GM19023 (cell line): ENCODE data around the gene ANXA9.

Experiments
- ATAC-seq: cut with Tn5 transposase; IDR thresholded peaks from one replicate; pipeline ENCODE4 v1.9.1; 2021; ENCODE audit warnings: mild to moderate bottlenecking, moderate library complexity; ENCODE audit not compliant: unreplicated experiment

ANXA9 gene, protein sequence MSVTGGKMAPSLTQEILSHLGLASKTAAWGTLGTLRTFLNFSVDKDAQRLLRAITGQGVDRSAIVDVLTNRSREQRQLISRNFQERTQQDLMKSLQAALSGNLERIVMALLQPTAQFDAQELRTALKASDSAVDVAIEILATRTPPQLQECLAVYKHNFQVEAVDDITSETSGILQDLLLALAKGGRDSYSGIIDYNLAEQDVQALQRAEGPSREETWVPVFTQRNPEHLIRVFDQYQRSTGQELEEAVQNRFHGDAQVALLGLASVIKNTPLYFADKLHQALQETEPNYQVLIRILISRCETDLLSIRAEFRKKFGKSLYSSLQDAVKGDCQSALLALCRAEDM

DNA sequence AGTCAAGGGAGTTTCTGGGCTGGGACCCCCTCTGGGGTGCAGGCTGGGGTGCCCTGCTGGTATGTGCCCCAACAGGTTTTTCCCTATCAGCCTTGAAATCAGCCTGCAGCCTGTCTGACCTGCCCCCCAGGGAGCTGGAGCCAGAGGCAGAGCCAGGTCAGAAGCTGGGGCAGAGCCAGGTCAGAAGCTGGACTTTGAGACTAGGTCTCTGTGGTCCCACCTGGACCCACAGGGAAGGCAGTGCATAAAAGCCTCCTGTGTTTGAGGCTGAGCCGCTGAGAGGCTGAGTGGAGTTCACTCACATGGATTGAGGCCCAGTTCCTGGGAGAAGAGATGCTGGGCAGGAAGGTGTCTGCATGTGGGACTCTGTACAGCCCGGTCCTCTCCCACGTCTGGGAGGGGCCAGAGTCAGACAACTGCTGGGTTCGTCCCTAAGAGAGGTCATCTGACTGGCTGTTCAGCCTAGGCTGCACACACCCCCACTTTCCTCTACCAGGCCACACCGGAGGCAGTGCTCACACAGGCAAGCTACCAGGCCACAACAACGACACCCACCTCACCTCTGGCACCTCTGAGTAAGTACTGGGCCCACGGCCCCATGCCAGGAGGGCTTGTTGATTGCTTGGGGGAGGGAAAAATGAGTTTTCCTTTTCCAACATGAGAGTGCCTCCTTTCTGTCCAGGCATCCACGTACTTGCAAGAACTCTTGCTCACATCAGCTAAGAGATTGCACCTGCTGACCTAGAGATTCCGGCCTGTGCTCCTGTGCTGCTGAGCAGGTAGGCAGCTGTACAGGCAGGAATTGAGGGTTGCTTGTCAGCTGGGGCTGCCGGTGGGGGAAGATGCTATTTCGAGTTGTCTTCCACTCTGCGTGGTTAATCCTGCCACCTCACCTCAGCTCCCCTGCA lies at the start of gene ANXA9:
Gene ANXA9 (plus strand): TSS at position 488 of the 908 bp plus-strand sequence. CDS start 814 bp downstream, outside the sequence.
- ATAC-seq = no peak

DNA sequence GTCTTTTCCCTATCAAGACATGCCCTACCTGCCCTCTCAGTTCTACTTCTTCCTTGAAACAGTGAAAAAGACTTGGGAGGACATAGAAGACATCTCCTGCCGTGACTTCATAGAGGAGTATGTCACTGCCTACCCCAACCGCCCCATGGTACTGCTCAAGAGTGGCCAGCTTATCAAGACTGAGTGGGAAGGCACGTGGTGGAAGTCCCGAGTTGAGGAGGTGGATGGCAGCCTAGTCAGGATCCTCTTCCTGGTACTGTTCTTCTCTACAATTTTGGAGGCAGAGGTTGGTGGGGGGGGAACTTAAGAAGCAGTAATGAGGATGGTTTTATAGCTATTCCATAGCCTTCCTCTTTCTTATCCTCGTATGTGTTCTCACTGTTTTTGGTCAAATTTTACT lies 37.2 kb upstream of the ANXA9 start:
- no peak for ATAC-seq

DNA sequence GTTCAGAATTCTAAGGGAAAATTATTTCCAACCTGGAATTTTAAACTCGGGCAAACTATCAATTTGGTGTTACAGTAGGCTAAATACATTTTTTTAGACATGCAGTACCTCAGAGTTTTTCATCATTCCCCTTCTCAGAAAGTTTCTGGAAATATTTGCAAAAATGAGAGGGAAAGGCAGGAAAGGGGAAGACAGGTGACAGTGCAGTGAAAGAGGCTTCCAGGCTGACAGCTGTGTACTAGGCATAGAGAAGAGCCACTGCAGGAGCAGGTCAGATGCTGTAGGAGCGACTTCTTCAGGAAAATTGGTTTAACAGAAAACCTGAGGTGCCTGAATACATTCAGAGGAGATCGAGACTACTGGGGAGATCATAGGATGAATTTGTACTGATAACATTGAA lies 27.4 kb upstream of the ANXA9 start:
- no peak for ATAC-seq

DNA sequence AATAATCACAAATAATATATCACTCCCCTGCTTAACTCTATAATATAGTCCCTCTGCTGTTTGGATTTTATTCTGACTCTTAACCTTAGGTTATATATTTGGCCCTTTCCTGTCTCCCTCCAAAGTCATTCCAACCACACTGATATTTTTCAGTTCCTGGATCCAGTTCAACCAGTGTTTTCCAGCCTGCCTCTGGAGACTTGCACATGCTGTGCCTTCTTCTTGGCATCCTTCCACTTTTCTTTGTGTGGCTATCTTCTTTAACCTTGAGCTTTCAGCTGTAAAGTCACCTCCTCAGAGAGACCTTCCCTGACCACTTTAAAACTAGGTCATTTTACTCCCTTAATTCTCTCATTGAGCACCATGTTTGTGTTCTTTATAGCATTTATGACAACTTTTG lies 26.8 kb upstream of the ANXA9 start:
- ATAC-seq = no peak

DNA sequence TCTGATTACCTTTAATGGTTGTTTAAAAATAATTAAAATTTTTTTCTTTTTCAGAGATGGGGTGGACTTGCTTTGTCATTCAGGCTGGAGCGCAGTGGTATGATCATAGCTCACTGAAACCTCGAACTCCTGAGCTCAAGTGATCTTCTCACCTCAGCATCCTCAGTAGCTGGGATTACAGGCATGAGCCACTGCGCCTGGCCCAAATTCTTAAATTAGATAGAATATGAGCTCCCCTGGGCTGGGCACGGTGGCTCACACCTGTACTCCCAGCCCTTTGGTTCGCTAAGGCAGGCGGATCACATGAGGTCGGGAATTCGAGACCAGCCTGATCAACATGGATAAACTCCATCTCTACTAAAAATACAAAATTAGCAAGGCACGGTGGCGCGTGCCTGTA lies 24.4 kb upstream of the ANXA9 start:
- ATAC-seq = no peak

DNA sequence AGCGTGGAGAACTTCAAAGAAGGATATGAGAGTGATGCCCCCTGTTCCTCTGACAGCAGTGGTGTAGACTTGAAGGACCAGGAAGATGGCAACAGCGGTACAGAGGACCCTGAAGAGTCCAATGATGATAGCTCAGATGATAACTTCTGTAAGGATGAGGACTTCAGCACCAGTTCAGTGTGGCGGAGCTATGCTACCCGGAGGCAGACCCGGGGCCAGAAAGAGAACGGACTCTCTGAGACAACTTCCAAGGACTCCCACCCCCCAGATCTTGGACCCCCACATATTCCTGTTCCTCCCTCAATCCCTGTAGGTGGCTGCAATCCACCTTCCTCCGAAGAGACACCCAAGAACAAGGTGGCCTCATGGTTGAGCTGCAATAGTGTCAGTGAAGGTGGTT lies 21.4 kb upstream of the ANXA9 start:
- ATAC-seq = no peak

DNA sequence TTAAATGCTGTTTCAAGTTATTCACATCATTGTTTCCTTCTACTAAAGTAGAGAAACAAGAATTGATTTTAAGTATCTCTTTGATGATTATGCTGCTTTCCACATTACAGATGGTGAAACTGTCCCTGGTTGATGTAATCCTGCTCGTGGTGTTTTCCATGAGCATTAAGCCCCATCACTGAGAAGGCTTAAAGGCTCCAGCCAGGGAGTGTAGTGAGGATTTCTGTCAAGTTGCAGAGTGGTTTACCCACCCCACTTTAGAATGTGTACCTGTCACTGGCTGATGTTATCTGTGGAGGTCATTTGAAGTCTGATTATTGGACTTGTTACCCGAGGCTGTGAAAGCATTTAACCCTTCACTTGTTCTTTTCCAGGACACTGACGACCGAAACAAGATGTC lies 20.3 kb upstream of the ANXA9 start:
- no peak for ATAC-seq

DNA sequence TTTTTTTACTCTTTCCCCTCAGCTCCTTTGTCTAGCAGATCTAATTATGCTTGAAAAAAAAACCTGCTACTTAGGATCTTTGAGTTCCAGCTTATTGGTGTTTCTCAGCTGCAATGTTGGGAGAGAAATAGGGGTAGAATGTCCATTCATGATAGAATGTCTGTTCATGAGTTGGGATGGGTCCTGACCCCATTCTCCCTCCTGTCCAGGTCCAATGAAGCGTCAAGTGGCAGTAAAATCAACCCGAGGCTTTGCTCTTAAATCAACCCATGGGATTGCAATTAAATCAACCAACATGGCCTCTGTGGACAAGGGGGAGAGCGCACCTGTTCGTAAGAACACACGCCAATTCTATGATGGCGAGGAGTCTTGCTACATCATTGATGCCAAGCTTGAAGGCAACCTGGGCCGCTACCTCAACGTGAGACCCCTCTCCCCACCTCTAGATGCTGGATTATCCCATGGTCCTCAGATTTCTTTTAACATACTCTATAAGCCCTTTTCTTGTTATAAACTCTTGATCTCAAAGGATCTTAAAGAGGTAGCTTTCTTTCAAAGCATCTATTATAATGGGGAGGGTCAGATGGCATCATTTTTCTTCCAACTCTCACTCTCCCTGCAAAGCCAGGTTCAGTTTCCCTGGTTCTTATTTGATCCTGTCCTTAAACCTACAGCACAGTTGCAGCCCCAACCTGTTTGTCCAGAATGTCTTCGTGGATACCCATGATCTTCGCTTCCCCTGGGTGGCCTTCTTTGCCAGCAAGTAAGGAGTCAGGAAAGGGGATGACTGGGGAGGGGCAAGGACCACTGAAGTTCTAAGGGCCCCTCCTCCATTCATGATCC lies 18.6 kb upstream of the ANXA9 start:
- no peak for ATAC-seq

DNA sequence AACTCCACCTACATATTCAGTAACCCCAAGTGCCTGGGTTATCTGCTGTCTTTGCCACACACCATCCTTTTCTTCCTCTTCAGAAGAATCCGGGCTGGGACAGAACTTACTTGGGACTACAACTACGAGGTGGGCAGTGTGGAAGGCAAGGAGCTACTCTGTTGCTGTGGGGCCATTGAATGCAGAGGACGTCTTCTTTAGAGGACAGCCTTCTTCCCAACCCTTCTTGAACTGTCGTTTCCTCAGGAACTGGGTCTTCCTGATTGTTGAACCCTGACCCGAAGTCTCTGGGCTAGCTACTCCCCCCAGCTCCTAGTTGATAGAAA lies 18.0 kb upstream of the ANXA9 start:
- no peak for ATAC-seq

DNA sequence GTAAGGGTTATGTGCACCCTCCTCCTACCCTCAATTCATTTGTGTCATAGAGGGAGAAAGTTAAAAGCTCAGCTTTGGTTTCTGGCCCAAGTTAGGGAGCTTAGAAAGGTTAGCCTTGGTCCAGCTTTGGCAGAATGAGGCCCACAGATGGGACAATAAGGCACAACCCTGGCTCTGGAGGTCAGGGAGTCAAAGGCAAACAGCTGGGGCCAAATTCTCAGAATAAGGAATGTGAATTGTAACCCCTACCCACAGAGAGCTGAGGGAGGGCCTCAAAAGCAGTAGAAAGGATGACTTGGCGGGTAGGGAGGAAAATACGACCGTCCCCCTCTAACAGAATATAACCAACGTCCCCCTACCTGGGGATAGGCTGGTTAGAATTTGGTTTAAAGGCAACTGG lies 16.5 kb upstream of the ANXA9 start:
- ATAC-seq = no peak

DNA sequence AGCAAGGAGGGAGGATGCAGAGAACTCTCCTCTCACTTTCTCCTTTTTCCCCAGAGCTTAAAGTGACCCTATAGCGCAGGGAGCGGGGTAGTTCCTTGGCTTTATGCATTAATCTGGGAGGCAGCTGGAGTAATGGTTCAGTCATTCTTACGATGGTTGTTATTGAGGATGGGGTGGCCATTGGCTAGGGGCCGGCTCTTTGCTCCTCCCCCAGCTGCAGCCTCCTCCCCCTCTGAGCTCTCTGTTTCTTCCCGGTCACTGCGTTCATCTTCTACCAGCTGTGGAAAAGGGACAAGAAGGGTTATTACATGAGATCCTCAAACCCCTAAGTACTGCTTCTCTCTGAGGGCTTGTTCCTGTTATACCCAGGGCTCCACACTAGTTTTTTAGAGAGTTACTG lies 16.1 kb upstream of the ANXA9 start:
- no peak for ATAC-seq

DNA sequence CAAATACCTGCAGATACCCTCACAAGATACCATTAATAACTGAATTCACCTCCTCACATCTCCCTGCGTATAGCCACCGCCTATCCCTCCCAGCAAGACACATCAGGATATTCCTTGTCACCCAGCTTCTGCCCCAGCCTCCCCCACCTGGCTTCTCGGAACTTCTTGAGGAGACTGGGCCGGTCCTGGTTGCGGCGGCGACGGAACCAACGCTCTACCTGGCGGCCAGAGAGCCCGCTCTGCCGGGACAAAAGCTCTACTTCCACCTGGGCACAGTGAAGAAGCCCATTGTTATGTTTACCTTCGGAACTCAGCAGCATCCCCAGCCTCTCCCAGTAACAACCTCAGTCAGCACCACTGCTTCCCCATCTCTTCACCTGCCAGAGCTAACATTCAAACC lies 14.2 kb upstream of the ANXA9 start:
- ATAC-seq = no peak

DNA sequence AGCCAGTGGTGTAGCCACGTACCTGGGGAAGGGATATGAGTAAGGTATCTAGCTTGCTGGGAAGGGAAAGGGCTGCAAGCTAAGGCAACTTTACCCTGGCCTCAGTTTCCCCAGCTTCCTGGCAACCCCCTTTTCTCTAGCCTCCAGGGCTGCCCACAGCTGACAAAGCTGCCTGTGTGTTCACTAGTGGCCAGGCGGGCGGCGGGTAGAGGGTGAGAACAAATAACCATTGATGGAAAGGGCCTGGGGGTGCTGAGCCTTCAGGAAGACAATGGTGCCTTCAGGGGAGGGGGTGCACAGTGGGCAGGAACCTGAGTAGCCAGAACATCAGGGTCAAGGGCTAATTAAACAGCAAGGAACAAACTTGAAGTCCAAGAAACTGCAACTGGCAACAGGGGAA lies 13.6 kb upstream of the ANXA9 start:
- no peak for ATAC-seq

DNA sequence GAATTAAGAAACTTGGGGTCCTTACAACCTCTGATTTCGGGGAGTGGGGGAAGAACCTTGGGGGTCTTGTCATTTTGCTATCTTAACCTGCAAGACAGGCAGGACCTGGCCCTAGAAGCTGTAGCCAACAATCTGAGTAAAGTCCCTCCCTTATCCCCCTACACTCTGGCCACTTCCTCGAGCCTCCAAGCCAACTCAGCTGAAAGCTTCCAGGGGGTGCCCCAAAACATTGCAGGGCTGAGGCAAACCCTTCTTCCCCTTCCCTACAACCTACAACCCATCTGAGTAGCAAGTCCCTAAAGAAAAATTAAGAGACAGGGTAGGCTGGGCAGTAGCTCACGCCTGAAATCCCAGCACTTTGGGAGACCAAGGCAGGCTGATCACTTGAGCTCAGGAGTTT lies 12.5 kb upstream of the ANXA9 start:
- no peak for ATAC-seq

DNA sequence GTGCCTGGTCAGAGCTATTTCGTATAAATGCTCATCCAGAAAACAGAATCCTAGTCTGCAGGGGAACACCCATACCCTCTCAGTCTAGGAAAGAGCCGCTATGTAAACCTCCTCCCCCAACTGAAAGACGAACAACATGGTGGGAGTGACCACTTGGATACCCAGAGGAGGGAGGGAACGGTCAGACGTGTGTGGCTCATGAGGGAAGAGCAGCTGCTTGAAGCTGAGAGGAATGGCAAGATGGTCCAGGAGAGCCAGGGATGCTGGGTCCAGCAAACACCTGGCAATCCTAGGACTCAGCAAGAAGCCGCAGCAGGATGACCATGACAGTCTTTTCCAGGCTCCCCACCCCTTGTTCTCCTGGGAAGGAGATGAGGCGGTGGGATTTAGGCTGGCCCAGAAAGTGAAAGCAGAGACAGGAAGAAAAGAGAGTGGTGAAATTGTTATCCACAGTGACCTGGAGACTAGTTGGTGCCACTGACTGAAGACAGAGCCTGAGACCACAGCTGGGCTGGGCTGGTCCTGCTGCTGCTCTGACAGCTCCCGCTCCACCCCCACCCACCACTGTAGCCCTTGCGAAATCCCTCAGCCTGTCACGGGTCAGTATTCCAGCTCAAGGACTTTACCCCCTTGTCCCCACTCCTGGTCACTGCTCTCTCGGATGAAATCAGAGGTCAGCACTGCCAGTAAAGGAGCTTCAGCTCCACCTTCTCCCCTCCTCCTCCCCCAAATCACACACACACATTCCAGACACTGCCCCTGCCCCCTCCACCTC lies 11.1 kb upstream of the ANXA9 start:
- ATAC-seq = no peak

DNA sequence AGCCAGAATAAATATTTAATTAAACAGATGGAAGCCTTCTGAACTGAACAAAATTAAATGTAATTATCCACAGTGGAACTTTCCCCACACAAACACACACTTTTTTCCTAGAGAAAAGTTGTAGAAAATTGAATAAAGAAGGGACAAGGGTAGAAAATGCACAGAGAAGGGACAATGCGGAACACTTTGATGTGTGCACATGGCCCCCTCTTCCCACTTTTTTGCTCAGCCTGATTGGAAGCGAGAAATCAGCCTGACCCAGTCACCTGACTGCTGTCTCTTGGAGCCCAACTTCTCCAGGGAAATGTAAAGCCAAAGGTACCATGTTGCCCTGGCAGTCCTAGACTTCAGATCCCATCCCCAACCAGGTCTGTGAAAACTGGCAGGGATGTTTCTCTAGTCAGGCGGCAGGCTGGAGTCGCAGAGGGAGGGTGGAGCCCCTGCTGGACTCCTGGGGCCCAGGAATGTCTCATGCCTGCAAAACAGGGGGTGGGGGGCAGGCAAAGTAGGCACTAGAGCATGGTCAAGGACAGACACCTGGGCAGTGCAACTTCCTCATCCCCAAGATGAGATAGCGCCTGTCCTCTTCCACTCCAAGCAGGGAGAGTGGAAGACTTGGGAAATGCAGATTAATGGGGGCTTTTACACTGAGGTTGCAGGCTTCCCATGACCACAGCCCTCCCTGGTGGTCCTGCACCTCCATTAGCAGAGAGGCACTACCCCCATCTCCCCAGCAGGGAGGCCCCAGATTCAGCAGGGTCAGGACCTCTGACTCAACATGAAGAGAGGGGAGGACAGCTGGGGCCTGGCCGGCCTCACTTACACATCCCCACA lies 10.3 kb upstream of the ANXA9 start:
- ATAC-seq = no peak

DNA sequence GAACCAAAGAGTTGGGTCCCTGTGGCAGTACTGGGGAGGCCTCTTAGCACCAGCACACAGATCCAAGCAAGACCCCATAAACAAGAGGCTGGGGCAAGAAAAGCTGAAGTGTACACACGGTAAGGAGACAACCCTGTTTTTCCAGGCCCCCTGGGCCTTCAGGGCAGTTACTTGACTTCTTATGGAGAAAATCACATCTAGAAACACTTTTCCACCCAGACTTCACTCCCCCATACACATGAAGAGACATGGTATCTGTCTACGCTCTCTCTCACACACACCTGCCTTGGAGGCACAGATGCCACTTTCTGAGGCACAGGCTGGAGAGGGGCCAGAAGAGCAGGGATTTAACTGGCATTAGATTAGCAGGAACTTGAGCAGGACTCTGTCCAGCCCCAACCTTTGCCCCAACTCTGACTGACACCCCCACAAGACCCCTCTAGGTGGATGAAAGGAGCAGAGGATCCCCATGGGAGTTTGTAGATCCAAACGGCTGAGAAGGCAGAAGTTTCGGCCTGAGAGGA lies 9.6 kb upstream of the ANXA9 start:
- ATAC-seq = no peak

DNA sequence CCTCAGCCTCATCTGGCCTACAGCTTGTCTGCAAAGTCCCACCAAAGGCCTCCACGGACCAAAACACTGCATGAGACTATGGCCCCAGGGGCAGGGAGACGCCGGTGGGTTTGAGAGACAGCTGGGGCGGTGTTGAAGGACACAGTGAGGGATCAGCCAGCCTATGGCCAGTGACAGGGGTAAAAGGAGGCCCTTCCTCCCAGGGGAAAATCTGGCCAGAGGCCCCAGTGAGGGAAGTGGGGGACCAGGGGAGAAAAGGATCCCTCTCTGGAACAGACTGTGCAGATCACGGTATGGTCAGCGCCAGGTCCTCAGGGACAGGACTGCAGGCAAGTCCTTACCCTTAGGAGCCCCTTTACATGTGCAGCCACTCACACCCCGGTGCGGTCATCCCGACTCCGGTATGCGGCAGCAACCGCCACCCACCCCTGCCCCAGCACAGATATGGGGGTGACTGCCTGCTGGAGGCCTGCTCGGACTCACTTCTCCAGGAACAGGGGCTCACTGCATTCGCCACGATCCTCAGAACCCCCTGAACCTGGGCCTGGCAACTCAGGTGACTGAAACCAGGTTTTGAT lies 8.7 kb upstream of the ANXA9 start:
- ATAC-seq = no peak
